ENCODE data around the gene PHLDA3. TPM values are rescaled to one million over a fixed set of nuclear protein-coding genes. Genes with fewer than 3 reads are reported as not detected.

The PHLDA3 gene
- total and polyA plus RNA-seq, 2 donors (not counting 3 experiments of a cell fraction or from before 2014, with no cell fraction given) = 21.4 to 29.5 TPM

GRCh38 chr1:201475130-201475529 is 6.1 kb upstream of the PHLDA3 start:
- H4K20me1 ChIP-seq (replicated peaks; ENCODE audit: control insufficient read depth, extremely low read depth, insufficient read depth, low read length) = no peaks in the 10 kb centered on the region
- peaks cover 5 to 11% of the 10 kb centered on the region in 2 experiments for H3K27me3 ChIP-seq (ENCODE audit: control insufficient read depth in 2 of 2, insufficient read depth in 2 of 2, low read length in 2 of 2)
- ChIA-PET POLR2A (no interaction called here), CTCF (interaction anchor here (1.1 to 2.6 kb wide), 3 partner anchors 14 to 38 kb away, joined by 3 to 8 read pairs (median 6); no protein-coding TSS in a partner anchor)
- BruUV-seq (replicated peaks) = no TSS peak
- H3K9ac ChIP-seq (replicated peaks; ENCODE audit: extremely low read depth, insufficient read depth, low read length) = no peak overlapping the region
- dilution Hi-C loops (cut with MboI; ENCODE audit: extremely low pct_ligation_motif_present, low sequenced_read_pairs) = loop anchor here (5.0 kb wide), 1 partner anchor 42 kb away; no protein-coding TSS in a partner anchor
- H3K4me2 ChIP-seq (ENCODE audit: insufficient read depth, low read length) = no peak overlapping the region
- H3K4me3 ChIP-seq (replicated peaks in 1 of 3; ENCODE audit: insufficient read depth in 1 of 3, low read depth in 1 of 3, low read length in 3 of 3) = no peak overlapping the region
- no peaks in the 10 kb centered on the region for H3K36me3 ChIP-seq (ENCODE audit: control insufficient read depth in 2 of 2, extremely low read depth in 1 of 2, insufficient read depth in 2 of 2, low read length in 2 of 2)
- no peak overlapping the region for H3K27ac ChIP-seq (ENCODE audit: insufficient read depth, low read depth, low read length)
- FAIRE-seq = no peak
- no peaks in the 10 kb centered on the region for H3K9me1 ChIP-seq (replicated peaks; ENCODE audit: control insufficient read depth, extremely low read depth, insufficient read depth, low read length)
- no peaks in the 10 kb centered on the region for H3K4me1 ChIP-seq (ENCODE audit: control insufficient read depth, extremely low read depth, insufficient read depth, low read length)
- no peaks in the 10 kb centered on the region for H3K9me3 ChIP-seq (replicated peaks; ENCODE audit: control insufficient read depth, insufficient read depth, low read length)
- no peaks in the 10 kb centered on the region for H3K79me2 ChIP-seq (ENCODE audit: control insufficient read depth, insufficient read depth, low read length)
- no peak overlapping the region for H2AFZ ChIP-seq (ENCODE audit: low read depth, low read length)
- intact Hi-C loops (cut with micrococcal nuclease) = no loop called here
- TF ChIP-seq, protein P1, sequence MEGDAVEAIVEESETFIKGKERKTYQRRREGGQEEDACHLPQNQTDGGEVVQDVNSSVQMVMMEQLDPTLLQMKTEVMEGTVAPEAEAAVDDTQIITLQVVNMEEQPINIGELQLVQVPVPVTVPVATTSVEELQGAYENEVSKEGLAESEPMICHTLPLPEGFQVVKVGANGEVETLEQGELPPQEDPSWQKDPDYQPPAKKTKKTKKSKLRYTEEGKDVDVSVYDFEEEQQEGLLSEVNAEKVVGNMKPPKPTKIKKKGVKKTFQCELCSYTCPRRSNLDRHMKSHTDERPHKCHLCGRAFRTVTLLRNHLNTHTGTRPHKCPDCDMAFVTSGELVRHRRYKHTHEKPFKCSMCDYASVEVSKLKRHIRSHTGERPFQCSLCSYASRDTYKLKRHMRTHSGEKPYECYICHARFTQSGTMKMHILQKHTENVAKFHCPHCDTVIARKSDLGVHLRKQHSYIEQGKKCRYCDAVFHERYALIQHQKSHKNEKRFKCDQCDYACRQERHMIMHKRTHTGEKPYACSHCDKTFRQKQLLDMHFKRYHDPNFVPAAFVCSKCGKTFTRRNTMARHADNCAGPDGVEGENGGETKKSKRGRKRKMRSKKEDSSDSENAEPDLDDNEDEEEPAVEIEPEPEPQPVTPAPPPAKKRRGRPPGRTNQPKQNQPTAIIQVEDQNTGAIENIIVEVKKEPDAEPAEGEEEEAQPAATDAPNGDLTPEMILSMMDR (IDR thresholded peaks at IDR 0.05; ENCODE audit: extremely low read depth in 1 of 2, insufficient read depth in 1 of 2, low read depth in 1 of 2, low read length in 2 of 2) = no peak
- TF ChIP-seq FOS (IDR thresholded peaks at IDR 0.05; ENCODE audit: borderline replicate concordance, insufficient read depth, low read length) (no peak), POLR2AphosphoS5 (IDR thresholded peaks at IDR 0.05; ENCODE audit: insufficient read depth, low read depth, low read length) (no peak)
- no peak for DNase-seq (ENCODE audit: low read depth, low spot score)

- Histone ChIP-seq H3K4me1 (ENCODE audit: control insufficient read depth, extremely low read depth, insufficient read depth, low read length) (peaks cover 5% of the 10 kb centered on the region), H3K36me3 (ENCODE audit: control insufficient read depth in 2 of 2, extremely low read depth in 1 of 2, insufficient read depth in 2 of 2, low read length in 2 of 2) (no peaks in the 10 kb centered on the region), H3K4me3 (replicated peaks in 1 of 3; ENCODE audit: insufficient read depth in 1 of 3, low read depth in 1 of 3, low read length in 3 of 3) (no peak overlapping the region), H3K9me3 (replicated peaks; ENCODE audit: control insufficient read depth, insufficient read depth, low read length) (no peaks in the 10 kb centered on the region), H4K20me1 (replicated peaks; ENCODE audit: control insufficient read depth, extremely low read depth, insufficient read depth, low read length) (no peaks in the 10 kb centered on the region), H3K27ac (ENCODE audit: insufficient read depth, low read depth, low read length) (no peak overlapping the region), H3K79me2 (ENCODE audit: control insufficient read depth, insufficient read depth, low read length) (no peaks in the 10 kb centered on the region), H3K27me3 (ENCODE audit: control insufficient read depth in 2 of 2, insufficient read depth in 2 of 2, low read length in 2 of 2) (peaks cover 5 to 11% of the 10 kb centered on the region in 2 experiments), H3K4me2 (ENCODE audit: insufficient read depth, low read length) (no peak overlapping the region), H2AFZ (ENCODE audit: low read depth, low read length) (no peak overlapping the region), H3K9me1 (replicated peaks; ENCODE audit: control insufficient read depth, extremely low read depth, insufficient read depth, low read length) (no peaks in the 10 kb centered on the region), H3K9ac (replicated peaks; ENCODE audit: extremely low read depth, insufficient read depth, low read length) (no peak overlapping the region)
- DNase-seq (ENCODE audit: low read depth, low spot score) (no peak), FAIRE-seq (no peak)
- no TSS peak for BruUV-seq (replicated peaks)
- TF ChIP-seq POLR2AphosphoS5 (IDR thresholded peaks at IDR 0.05; ENCODE audit: insufficient read depth, low read depth, low read length) (no peak), MYC (IDR thresholded peaks at IDR 0.05; ENCODE audit: low read depth, low read length) (no peak), GATA2 (IDR thresholded peaks at IDR 0.05; ENCODE audit: insufficient read depth, insufficient read length, low read depth, low read length) (no peak), EZH2 (IDR thresholded peaks at IDR 0.05; ENCODE audit: borderline replicate concordance, low read depth, low read length, severe bottlenecking) (no peak), FOS (IDR thresholded peaks at IDR 0.05; ENCODE audit: borderline replicate concordance, insufficient read depth, low read length) (no peak), POLR2A (IDR thresholded peaks at IDR 0.05; ENCODE audit: low read depth, low read length) (no peak), MAX (IDR thresholded peaks at IDR 0.05; ENCODE audit: insufficient read depth, insufficient read length) (no peak), JUN (IDR thresholded peaks at IDR 0.05; ENCODE audit: borderline replicate concordance, insufficient read depth, insufficient read length, low read depth) (no peak)
- TF ChIP-seq, protein P1 (IDR thresholded peaks at IDR 0.05; ENCODE audit: extremely low read depth in 1 of 2, insufficient read depth in 1 of 2, low read depth in 1 of 2, low read length in 2 of 2) = no peak
- dilution Hi-C loops (cut with MboI; ENCODE audit: extremely low pct_ligation_motif_present, low sequenced_read_pairs) (no loop called here), intact Hi-C loops (cut with micrococcal nuclease) (no loop called here)
- ChIA-PET CTCF (interaction anchor here (0.6 to 2.0 kb wide), 4 partner anchors 8 to 40 kb away, joined by 3 to 14 read pairs (median 5); no protein-coding TSS in a partner anchor), POLR2A (no interaction called here)
These were observed 4.3 kb upstream of the PHLDA3 start for GRCh38 chr1:201473296-201473695.
